ENCODE data around the gene RFTN1. TPM values are rescaled to one million over a fixed set of nuclear protein-coding genes. Genes with fewer than 3 reads are reported as not detected.

The RFTN1 gene
- total RNA-seq, 1 donor from 2014 or later: 6.4 TPM

DNA sequence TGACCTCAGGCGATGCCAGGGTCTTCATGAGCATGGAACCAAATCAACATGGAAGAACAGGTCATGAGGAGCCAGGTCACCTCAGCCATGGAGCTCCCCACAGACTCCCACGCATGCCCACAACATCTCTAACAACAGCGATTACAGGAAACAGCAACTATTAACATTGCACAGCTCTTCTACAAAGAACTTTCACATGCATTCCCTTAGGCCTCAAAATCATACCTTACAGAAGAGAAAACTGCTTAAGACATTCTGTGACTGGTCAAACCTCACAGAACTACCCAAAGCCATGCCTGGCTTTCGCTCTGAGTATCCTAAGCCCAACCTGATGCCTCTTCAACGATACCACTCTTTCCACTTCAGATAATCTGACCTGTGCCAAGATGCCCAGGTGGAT is 130.7 kb downstream of the RFTN1 start:
- Mint-ChIP-seq H3K27me3 (ENCODE audit: unreplicated experiment) (peaks cover 2% of the 10 kb centered on the region), H3K36me3 (ENCODE audit: unreplicated experiment) (no peaks in the 10 kb centered on the region), H3K4me1 (ENCODE audit: low read depth, unreplicated experiment) (no peaks in the 10 kb centered on the region), H3K9me3 (ENCODE audit: unreplicated experiment) (no peaks in the 10 kb centered on the region), H3K27ac (ENCODE audit: unreplicated experiment) (no peak overlapping the region), H3K4me3 (ENCODE audit: unreplicated experiment) (no peak overlapping the region)
- DNase-seq: no peak
- TF ChIP-seq CTCF (IDR thresholded peaks at IDR 0.05; ENCODE audit: partially characterized antibody, unreplicated experiment): no peak

GRCh38 chr3:16381426-16381825 is 132.1 kb downstream of the RFTN1 start:
- Mint-ChIP-seq H3K27ac (ENCODE audit: unreplicated experiment) (no peak overlapping the region), H3K9me3 (ENCODE audit: unreplicated experiment) (no peaks in the 10 kb centered on the region), H3K36me3 (ENCODE audit: unreplicated experiment) (no peaks in the 10 kb centered on the region), H3K4me1 (ENCODE audit: low read depth, unreplicated experiment) (no peaks in the 10 kb centered on the region), H3K4me3 (ENCODE audit: unreplicated experiment) (no peak overlapping the region), H3K27me3 (ENCODE audit: unreplicated experiment) (peaks cover 2% of the 10 kb centered on the region)
- no peak for TF ChIP-seq CTCF (IDR thresholded peaks at IDR 0.05; ENCODE audit: partially characterized antibody, unreplicated experiment)
- DNase-seq: no peak

GRCh38 chr3:16380421-16380820 is 133.1 kb downstream of the RFTN1 start:
- Mint-ChIP-seq H3K4me1 (ENCODE audit: low read depth, unreplicated experiment) (no peaks in the 10 kb centered on the region), H3K27me3 (ENCODE audit: unreplicated experiment) (peaks cover 2% of the 10 kb centered on the region), H3K36me3 (ENCODE audit: unreplicated experiment) (no peaks in the 10 kb centered on the region), H3K9me3 (ENCODE audit: unreplicated experiment) (peaks cover 2% of the 10 kb centered on the region), H3K4me3 (ENCODE audit: unreplicated experiment) (no peak overlapping the region), H3K27ac (ENCODE audit: unreplicated experiment) (no peak overlapping the region)
- no peak for DNase-seq
- TF ChIP-seq CTCF (IDR thresholded peaks at IDR 0.05; ENCODE audit: partially characterized antibody, unreplicated experiment): no peak

- H3K4me3 Mint-ChIP-seq (ENCODE audit: unreplicated experiment): no peak overlapping the region
- peaks cover under 1% of the 10 kb centered on the region for H3K27me3 Mint-ChIP-seq (ENCODE audit: unreplicated experiment)
- TF ChIP-seq CTCF (IDR thresholded peaks at IDR 0.05; ENCODE audit: partially characterized antibody, unreplicated experiment): no peak
- no peak overlapping the region for H3K27ac Mint-ChIP-seq (ENCODE audit: unreplicated experiment)
- H3K36me3 Mint-ChIP-seq (ENCODE audit: unreplicated experiment): no peaks in the 10 kb centered on the region
- peaks cover 2% of the 10 kb centered on the region for H3K9me3 Mint-ChIP-seq (ENCODE audit: unreplicated experiment)
- peaks cover 2% of the 10 kb centered on the region for H3K4me1 Mint-ChIP-seq (ENCODE audit: low read depth, unreplicated experiment)
- DNase-seq: no peak
Measured at GRCh38 chr3:16379838-16380237, 133.7 kb downstream of the RFTN1 start.

GRCh38 chr3:16378920-16379319 is 134.6 kb downstream of the RFTN1 start:
- Mint-ChIP-seq H3K9me3 (ENCODE audit: unreplicated experiment) (peaks cover 2% of the 10 kb centered on the region), H3K27me3 (ENCODE audit: unreplicated experiment) (no peaks in the 10 kb centered on the region), H3K36me3 (ENCODE audit: unreplicated experiment) (no peaks in the 10 kb centered on the region), H3K4me1 (ENCODE audit: low read depth, unreplicated experiment) (peaks cover 9% of the 10 kb centered on the region), H3K27ac (ENCODE audit: unreplicated experiment) (no peak overlapping the region), H3K4me3 (ENCODE audit: unreplicated experiment) (no peak overlapping the region)
- no peak for DNase-seq
- no peak for TF ChIP-seq CTCF (IDR thresholded peaks at IDR 0.05; ENCODE audit: partially characterized antibody, unreplicated experiment)
